Measurements from ENCODE around the gene KLF13.

GRCh38 chr15:31344266-31344665 is 17.6 kb downstream of the KLF13 start:
- TF ChIP-seq EZH2 (IDR thresholded peaks at IDR 0.05; ENCODE audit: low read length) (no peak), CTCF (optimal IDR thresholded peaks at IDR 0.05 in 1 of 3, IDR thresholded peaks at IDR 0.05 in 1 of 3, conservative IDR thresholded peaks at IDR 0.05 in 1 of 3; ENCODE audit: extremely low read depth in 1 of 3, insufficient read depth in 2 of 3, low read length in 3 of 3) (no peak)
